HFF-Myc (cell line): ENCODE data around the gene FARP1.

Source experiments
- DNase-seq: peaks from one replicate; pipeline ENCODE4 v3.0.0-alpha.2; 2011; ENCODE audit warnings: low read depth; ENCODE audit errors: extremely low read depth
- H3K4me3 ChIP-seq: replicated peaks from 2 replicates; pipeline ENCODE4 v1.5.1; 2011; ENCODE audit warnings: low read depth, mild to moderate bottlenecking, control low read depth, low read length
- CTCF ChIP-seq: IDR thresholded peaks from 2 replicates; pipeline ENCODE4 v1.5.1; 2012; ENCODE audit warnings: mild to moderate bottlenecking, low read depth, low read length, control low read depth; ENCODE audit errors: missing control alignments

FARP1 gene

GRCh38 chr13:98133946-98134345 lies 8.9 kb upstream of the FARP1 start:
- TF ChIP-seq CTCF = no peak
- no peak for DNase-seq
- H3K4me3 ChIP-seq = no peak overlapping the region

GRCh38 chr13:98134901-98135300 lies 8.0 kb upstream of the FARP1 start:
- DNase-seq = no peak
- no peak for TF ChIP-seq CTCF
- H3K4me3 ChIP-seq = no peak overlapping the region

- no peak overlapping the region for H3K4me3 ChIP-seq
- DNase-seq = no peak
- TF ChIP-seq CTCF = no peak
Observed at GRCh38 chr13:98141091-98141490, 1.8 kb upstream of the FARP1 start.

GRCh38 chr13:98141509-98142379 lies 1.1 kb upstream of the FARP1 start:
- DNase-seq = no peak
- peak overlapping the region; percentile 45 for H3K4me3 ChIP-seq
- TF ChIP-seq CTCF = no peak

GRCh38 chr13:98143157-98143553 lies 261 bp downstream of the FARP1 start:
- no peak for TF ChIP-seq CTCF
- peak overlapping the region; percentile 80 for H3K4me3 ChIP-seq
- DNase-seq = no peak

- TF ChIP-seq CTCF = no peak
- DNase-seq = no peak
- peak overlapping the region; percentile 80 for H3K4me3 ChIP-seq
Observed at GRCh38 chr13:98143601-98144026, 720 bp downstream of the FARP1 start.
